GM12873 (cell line): Measurements from ENCODE around the gene TMED1.
A peak's percentile ranks its signal among the peaks of the same experiment; 100 is the strongest.

Source experiments
- CTCF ChIP-seq: IDR thresholded peaks from 2 replicates; pipeline ENCODE4 v1.5.1; 2012; ENCODE audit warnings: low read depth, mild to moderate bottlenecking, moderate library complexity, low read length, control low read depth; ENCODE audit not compliant: insufficient read depth; ENCODE audit errors: missing control alignments

Gene TMED1

GRCh38 chr19:10831987-10832938, 3.7 kb downstream of the TMED1 start:
- TF ChIP-seq CTCF = no peak

- no peak for TF ChIP-seq CTCF
These were observed 4.9 kb downstream of the TMED1 start for GRCh38 chr19:10830931-10831779.

GRCh38 chr19:10830370-10830769, 5.6 kb downstream of the TMED1 start:
- TF ChIP-seq CTCF = no peak

- no peak for TF ChIP-seq CTCF
These were observed 6.0 kb downstream of the TMED1 start for GRCh38 chr19:10829967-10830366.

- peak; percentile 26 for TF ChIP-seq CTCF
These were observed 6.8 kb downstream of the TMED1 start for GRCh38 chr19:10828981-10829821.

GRCh38 chr19:10826846-10827245, 9.2 kb downstream of the TMED1 start:
- TF ChIP-seq CTCF = no peak
